A673 (cell line): ENCODE data around the gene PRRT3.

Source experiments
- EZH2 ChIP-seq: fragments of 200-600 bp; sonication (generic); IDR thresholded peaks from 2 replicates; pipeline ENCODE4 v1.6.1; 2017; ENCODE audit warnings: borderline replicate concordance, low read depth, mild to moderate bottlenecking, mixed read lengths, antibody characterized with exemption, low read length; ENCODE audit not compliant: poor library complexity, severe bottlenecking
- TF ChIP-seq, protein P1 (sequence below): fragments of 300-800, 200-600 bp; sonication (generic); conservative IDR thresholded peaks from 2 replicates; pipeline ENCODE4 v1.5.1; 2017; ENCODE audit warnings: low read depth, mild to moderate bottlenecking, antibody characterized with exemption, low read length, moderate library complexity, mixed read lengths

DNA sequence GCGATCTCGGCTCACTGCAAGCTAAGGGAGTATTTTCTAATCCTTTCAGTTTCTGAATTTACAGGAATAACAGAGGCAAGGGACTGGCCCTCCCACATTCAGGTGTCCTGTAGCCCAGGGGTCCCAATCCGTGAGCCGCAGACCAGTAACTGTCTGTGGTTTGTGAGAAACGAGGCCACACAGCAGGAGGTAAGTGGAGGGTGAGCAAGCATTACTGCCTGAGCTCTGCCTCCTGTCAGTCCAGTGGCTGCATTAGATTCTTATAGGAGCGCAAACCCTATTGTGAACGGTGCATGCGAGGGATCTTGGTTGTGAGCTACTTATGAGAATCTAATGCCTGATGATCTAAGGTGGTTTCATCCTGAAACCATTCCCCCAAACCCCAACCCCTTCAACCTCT lies 40.3 kb downstream of the PRRT3 start:
- TF ChIP-seq, protein P1, sequence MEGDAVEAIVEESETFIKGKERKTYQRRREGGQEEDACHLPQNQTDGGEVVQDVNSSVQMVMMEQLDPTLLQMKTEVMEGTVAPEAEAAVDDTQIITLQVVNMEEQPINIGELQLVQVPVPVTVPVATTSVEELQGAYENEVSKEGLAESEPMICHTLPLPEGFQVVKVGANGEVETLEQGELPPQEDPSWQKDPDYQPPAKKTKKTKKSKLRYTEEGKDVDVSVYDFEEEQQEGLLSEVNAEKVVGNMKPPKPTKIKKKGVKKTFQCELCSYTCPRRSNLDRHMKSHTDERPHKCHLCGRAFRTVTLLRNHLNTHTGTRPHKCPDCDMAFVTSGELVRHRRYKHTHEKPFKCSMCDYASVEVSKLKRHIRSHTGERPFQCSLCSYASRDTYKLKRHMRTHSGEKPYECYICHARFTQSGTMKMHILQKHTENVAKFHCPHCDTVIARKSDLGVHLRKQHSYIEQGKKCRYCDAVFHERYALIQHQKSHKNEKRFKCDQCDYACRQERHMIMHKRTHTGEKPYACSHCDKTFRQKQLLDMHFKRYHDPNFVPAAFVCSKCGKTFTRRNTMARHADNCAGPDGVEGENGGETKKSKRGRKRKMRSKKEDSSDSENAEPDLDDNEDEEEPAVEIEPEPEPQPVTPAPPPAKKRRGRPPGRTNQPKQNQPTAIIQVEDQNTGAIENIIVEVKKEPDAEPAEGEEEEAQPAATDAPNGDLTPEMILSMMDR = no peak
- no peak for TF ChIP-seq EZH2
